Sigmoid colon (tissue), 4 donors: ENCODE data around the gene GADL1.

Experiments
- CTCF ChIP-seq, 4 experiments: fragments of 450-650 bp in 3 of 4; fragments of 200-600 bp in 1 of 4; IDR thresholded peaks; one replicate each; pipeline ENCODE4 v1.5.1; 2016 to 2019; ENCODE audit warnings: antibody characterized with exemption in 4 of 4, mild to moderate bottlenecking in 3 of 4, moderate library complexity in 2 of 4
- EP300 ChIP-seq, 4 donors: sonication (generic); formaldehyde crosslinking; IDR thresholded peaks; one replicate each; pipeline ENCODE4 v1.6.1; 2017; ENCODE audit warnings: antibody characterized with exemption in 4 of 4
- POLR2A ChIP-seq, 2 donors: fragments of 450-650 bp; IDR thresholded peaks; one replicate each; pipeline ENCODE4 v1.6.1; 2016; ENCODE audit warnings: antibody characterized with exemption in 2 of 2, mild to moderate bottlenecking in 2 of 2, moderate library complexity in 2 of 2

DNA sequence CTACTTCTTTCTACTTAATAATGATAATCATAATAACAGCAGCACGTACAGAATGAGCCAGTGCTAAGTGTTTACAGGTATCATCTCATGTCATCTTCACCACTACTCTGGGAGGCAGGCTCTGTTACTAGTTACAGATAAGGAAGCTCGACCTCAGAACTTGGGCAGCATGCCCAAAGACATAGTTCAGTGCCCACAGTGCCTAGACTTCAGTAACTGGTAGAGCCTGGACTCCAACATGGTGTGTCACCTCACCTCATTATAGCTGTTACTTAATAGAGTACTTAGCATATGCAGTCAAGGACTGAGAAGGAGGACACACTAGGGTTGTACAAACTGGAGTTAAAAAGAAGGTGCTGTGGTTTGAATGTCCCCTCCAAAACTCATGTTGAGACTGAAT, 7.6 kb downstream of the GADL1 start:
- TF ChIP-seq CTCF (IDR thresholded peaks at IDR 0.05), result no peak
- TF ChIP-seq POLR2A (IDR thresholded peaks at IDR 0.05), result no peak
- TF ChIP-seq EP300 (IDR thresholded peaks at IDR 0.05), result no peak
